GM18498 (cell line): ENCODE measurements around the gene EPN2.
A peak's percentile ranks its signal among the peaks of the same experiment; 100 is the strongest.

ENCODE experiments used
- ATAC-seq: cut with Tn5 transposase; IDR thresholded peaks from one replicate; pipeline ENCODE4 v1.9.1; 2021; ENCODE audit warnings: mild to moderate bottlenecking, moderate library complexity; ENCODE audit not compliant: unreplicated experiment

Gene EPN2

GRCh38 chr17:19376811-19377210 lies 139.6 kb downstream of the EPN2 start:
- no peak for ATAC-seq

- ATAC-seq, result peak; percentile 94
Observed at GRCh38 chr17:19377602-19378415, 140.6 kb downstream of the EPN2 start.

- peak; percentile 13 for ATAC-seq
Observed at GRCh38 chr17:19378416-19379360, 141.5 kb downstream of the EPN2 start, which contains the start of gene MAPK7. MAPK7 (plus strand) TSS chr17:19378498; CDS start chr17:19378901, 403 bp downstream.

- ATAC-seq, result no peak
Observed at GRCh38 chr17:19379361-19380065, 142.3 kb downstream of the EPN2 start.

GRCh38 chr17:19380481-19381301 lies 143.5 kb downstream of the EPN2 start:
- ATAC-seq, result no peak

- ATAC-seq, result no peak
Observed at GRCh38 chr17:19381361-19381740, 144.2 kb downstream of the EPN2 start.

- ATAC-seq, result no peak
Observed at GRCh38 chr17:19381741-19382444, 144.7 kb downstream of the EPN2 start.

GRCh38 chr17:19382531-19383444 lies 145.6 kb downstream of the EPN2 start:
- ATAC-seq, result no peak

GRCh38 chr17:19383681-19384470 lies 146.7 kb downstream of the EPN2 start:
- ATAC-seq, result no peak

- no peak for ATAC-seq
Observed at GRCh38 chr17:19384723-19385391, 147.7 kb downstream of the EPN2 start.

GRCh38 chr17:19385521-19385983 lies 148.4 kb downstream of the EPN2 start:
- no peak for ATAC-seq
